Ureter (tissue), 1 donor: ENCODE measurements around the gene CLNK. TPM values are rescaled to one million over a fixed set of nuclear protein-coding genes. Genes with fewer than 3 reads are reported as not detected.

ENCODE experiments used
- DNase-seq: peaks from one replicate; pipeline ENCODE4 v3.0.0-alpha.2; 2020; ENCODE audit warnings: low spot score
- total RNA-seq: library from RNA; stranded (reverse); gene quantifications from one replicate; pipeline ENCODE4 v1.2.4, GENCODE V29; 2023
- donor health status: DM: yes; HTN: yes; CAD: no.

The CLNK gene
- 0.31 TPM for total RNA-seq

GRCh38 chr4:10684631-10685030, at the start of gene CLNK:
Gene CLNK (minus strand): TSS chr4:10684768. CDS start chr4:10667869, 16,899 bp downstream.
- no peak for DNase-seq

GRCh38 chr4:10733481-10734062, 49.0 kb upstream of the CLNK start:
- no peak for DNase-seq

- no peak for DNase-seq
Observed at GRCh38 chr4:10732914-10733415, 48.4 kb upstream of the CLNK start.

GRCh38 chr4:10732235-10732913, 47.8 kb upstream of the CLNK start:
- DNase-seq = no peak

GRCh38 chr4:10731690-10732089, 47.1 kb upstream of the CLNK start:
- DNase-seq = no peak

GRCh38 chr4:10731162-10731561, 46.6 kb upstream of the CLNK start:
- DNase-seq = no peak

GRCh38 chr4:10730590-10730989, 46.0 kb upstream of the CLNK start:
- DNase-seq = no peak

- DNase-seq = no peak
Observed at GRCh38 chr4:10730019-10730418, 45.5 kb upstream of the CLNK start.

- DNase-seq = no peak
Observed at GRCh38 chr4:10729366-10729765, 44.8 kb upstream of the CLNK start.

GRCh38 chr4:10728016-10728415, 43.4 kb upstream of the CLNK start:
- no peak for DNase-seq

GRCh38 chr4:10727140-10727880, 42.7 kb upstream of the CLNK start:
- no peak for DNase-seq

GRCh38 chr4:10722957-10723356, 38.4 kb upstream of the CLNK start:
- DNase-seq = no peak

- DNase-seq = no peak
Observed at GRCh38 chr4:10721616-10722015, 37.0 kb upstream of the CLNK start.

- no peak for DNase-seq
Observed at GRCh38 chr4:10716163-10716562, 31.6 kb upstream of the CLNK start.

GRCh38 chr4:10715696-10716095, 31.1 kb upstream of the CLNK start:
- DNase-seq = no peak

- no peak for DNase-seq
Observed at GRCh38 chr4:10715135-10715534, 30.6 kb upstream of the CLNK start.

GRCh38 chr4:10713591-10713990, 29.0 kb upstream of the CLNK start:
- no peak for DNase-seq

- DNase-seq = no peak
Observed at GRCh38 chr4:10706236-10706635, 21.7 kb upstream of the CLNK start.

GRCh38 chr4:10704430-10704810, 19.9 kb upstream of the CLNK start:
- DNase-seq = no peak

- DNase-seq = no peak
Observed at GRCh38 chr4:10703766-10704429, 19.3 kb upstream of the CLNK start.

GRCh38 chr4:10703156-10703555, 18.6 kb upstream of the CLNK start:
- no peak for DNase-seq

GRCh38 chr4:10701702-10702460, 17.3 kb upstream of the CLNK start:
- DNase-seq = no peak
